ENCODE data around the gene CDCP2. TPM values are rescaled to one million over a fixed set of nuclear protein-coding genes. Genes with fewer than 3 reads are reported as not detected.

The CDCP2 gene
- total RNA-seq, 2 experiments from 2014 or later, result 0.18 TPM; not detected in 1

GRCh38 chr1:54151013-54151412 lies 1.8 kb downstream of the CDCP2 start:
- no peak for ATAC-seq
- H3K4me3 Mint-ChIP-seq, result no peak overlapping the region
- no peaks in the 10 kb centered on the region for H3K4me1 Mint-ChIP-seq (ENCODE audit: low read depth)
- H3K36me3 Mint-ChIP-seq (ENCODE audit: low read depth), result no peaks in the 10 kb centered on the region
- no peak overlapping the region for H3K27ac Mint-ChIP-seq
- TF ChIP-seq, protein P1, sequence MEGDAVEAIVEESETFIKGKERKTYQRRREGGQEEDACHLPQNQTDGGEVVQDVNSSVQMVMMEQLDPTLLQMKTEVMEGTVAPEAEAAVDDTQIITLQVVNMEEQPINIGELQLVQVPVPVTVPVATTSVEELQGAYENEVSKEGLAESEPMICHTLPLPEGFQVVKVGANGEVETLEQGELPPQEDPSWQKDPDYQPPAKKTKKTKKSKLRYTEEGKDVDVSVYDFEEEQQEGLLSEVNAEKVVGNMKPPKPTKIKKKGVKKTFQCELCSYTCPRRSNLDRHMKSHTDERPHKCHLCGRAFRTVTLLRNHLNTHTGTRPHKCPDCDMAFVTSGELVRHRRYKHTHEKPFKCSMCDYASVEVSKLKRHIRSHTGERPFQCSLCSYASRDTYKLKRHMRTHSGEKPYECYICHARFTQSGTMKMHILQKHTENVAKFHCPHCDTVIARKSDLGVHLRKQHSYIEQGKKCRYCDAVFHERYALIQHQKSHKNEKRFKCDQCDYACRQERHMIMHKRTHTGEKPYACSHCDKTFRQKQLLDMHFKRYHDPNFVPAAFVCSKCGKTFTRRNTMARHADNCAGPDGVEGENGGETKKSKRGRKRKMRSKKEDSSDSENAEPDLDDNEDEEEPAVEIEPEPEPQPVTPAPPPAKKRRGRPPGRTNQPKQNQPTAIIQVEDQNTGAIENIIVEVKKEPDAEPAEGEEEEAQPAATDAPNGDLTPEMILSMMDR (IDR thresholded peaks at IDR 0.05), result no peak
- POLR2A ChIA-PET, result no interaction called here
- no peak for DNase-seq
- CTCF ChIA-PET, result no interaction called here
- H3K27me3 Mint-ChIP-seq, result no peaks in the 10 kb centered on the region
- intact Hi-C loops (cut with micrococcal nuclease), result no loop called here
- H3K9me3 Mint-ChIP-seq, result no peaks in the 10 kb centered on the region

GRCh38 chr1:54149734-54150133 lies 3.1 kb downstream of the CDCP2 start:
- TF ChIP-seq, protein P1 (IDR thresholded peaks at IDR 0.05), result no peak
- Mint-ChIP-seq H3K9me3 (no peaks in the 10 kb centered on the region), H3K36me3 (ENCODE audit: low read depth) (no peaks in the 10 kb centered on the region), H3K4me3 (no peak overlapping the region), H3K27ac (no peak overlapping the region), H3K27me3 (no peaks in the 10 kb centered on the region), H3K4me1 (ENCODE audit: low read depth) (no peaks in the 10 kb centered on the region)
- intact Hi-C loops (cut with micrococcal nuclease), result no loop called here
- ChIA-PET CTCF (no interaction called here), POLR2A (interaction anchor here (0.6 kb wide), 1 partner anchor 356 kb away, joined by 3 read pairs; no protein-coding TSS in a partner anchor)
- ATAC-seq, result no peak
- DNase-seq, result no peak

GRCh38 chr1:54144366-54144765 lies 8.4 kb downstream of the CDCP2 start:
- H3K36me3 Mint-ChIP-seq (ENCODE audit: low read depth), result no peaks in the 10 kb centered on the region
- intact Hi-C loops (cut with micrococcal nuclease), result no loop called here
- ChIA-PET CTCF (no interaction called here), POLR2A (no interaction called here)
- H3K4me3 Mint-ChIP-seq, result no peak overlapping the region
- DNase-seq (no peak), ATAC-seq (no peak)
- H3K27ac Mint-ChIP-seq, result no peak overlapping the region
- TF ChIP-seq, protein P1 (IDR thresholded peaks at IDR 0.05), result no peak
- no peaks in the 10 kb centered on the region for H3K9me3 Mint-ChIP-seq
- no peaks in the 10 kb centered on the region for H3K27me3 Mint-ChIP-seq
- H3K4me1 Mint-ChIP-seq (ENCODE audit: low read depth), result no peaks in the 10 kb centered on the region

DNA sequence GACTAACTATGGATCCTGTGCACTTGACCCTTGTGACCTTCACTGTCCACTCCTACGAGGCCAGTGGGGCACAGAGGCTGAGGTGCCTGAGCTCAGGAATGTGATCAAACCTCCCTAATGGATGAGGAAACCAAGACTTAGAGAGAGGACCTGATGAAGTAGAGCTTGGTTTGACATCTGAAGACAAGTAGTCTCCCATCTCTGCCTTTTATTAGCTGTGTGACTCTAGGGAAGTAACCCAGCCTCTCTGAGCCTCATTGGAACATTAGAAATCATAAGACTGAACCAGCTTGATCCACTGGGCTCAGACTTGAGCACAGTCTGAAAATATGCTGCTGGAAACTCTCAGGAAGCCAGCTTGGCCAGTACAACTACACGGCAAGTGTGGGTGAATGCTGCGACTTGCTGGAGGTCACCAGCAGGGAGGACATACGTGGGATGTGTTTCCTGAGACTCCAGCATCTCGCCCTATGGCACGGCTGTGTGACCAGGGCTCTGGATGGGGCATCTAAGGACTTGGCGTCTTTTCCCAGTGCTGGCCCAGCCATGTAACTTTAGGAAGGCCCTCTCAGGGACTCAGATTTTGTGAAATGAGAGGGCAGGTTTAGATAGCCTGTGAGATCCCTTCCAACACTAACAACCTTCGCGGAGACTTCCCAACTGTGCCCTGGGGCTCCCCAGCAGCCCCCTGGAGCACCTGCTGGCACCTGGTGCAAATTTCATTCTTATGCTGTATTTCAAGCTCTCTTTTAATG lies 10.5 kb downstream of the CDCP2 start:
- H3K4me1 Mint-ChIP-seq (ENCODE audit: low read depth), result no peaks in the 10 kb centered on the region
- no peaks in the 10 kb centered on the region for H3K36me3 Mint-ChIP-seq (ENCODE audit: low read depth)
- no peaks in the 10 kb centered on the region for H3K9me3 Mint-ChIP-seq
- H3K27ac Mint-ChIP-seq, result no peak overlapping the region
- DNase-seq (no peak), ATAC-seq (no peak)
- TF ChIP-seq, protein P1 (IDR thresholded peaks at IDR 0.05), result no peak
- H3K27me3 Mint-ChIP-seq, result no peaks in the 10 kb centered on the region
- ChIA-PET CTCF (interaction anchor here (1.0 kb wide), 1 partner anchor 60 kb away, joined by 4 read pairs; no protein-coding TSS in a partner anchor), POLR2A (no interaction called here)
- intact Hi-C loops (cut with micrococcal nuclease), result no loop called here
- no peak overlapping the region for H3K4me3 Mint-ChIP-seq

DNA sequence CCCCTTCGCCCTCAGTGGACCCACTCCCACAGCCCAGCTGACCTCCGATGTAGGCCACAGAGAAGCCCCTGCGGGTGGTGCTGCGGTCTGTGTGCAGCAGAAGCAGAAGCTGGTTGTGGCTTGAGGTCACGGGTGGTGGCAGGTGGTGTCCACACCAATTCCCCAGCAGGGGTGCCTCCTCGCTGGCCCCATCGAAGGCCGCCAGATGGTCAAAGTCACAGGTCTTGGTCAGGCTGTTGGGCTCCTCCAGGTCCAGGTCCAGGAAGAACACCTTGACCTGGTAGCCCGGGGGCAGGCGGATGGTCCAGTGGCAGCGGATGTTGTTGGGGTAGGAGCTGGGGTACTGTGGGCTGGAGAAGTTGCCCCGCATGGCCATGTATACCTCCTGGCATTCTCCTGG lies 13.1 kb downstream of the CDCP2 start:
- no peak for ATAC-seq
- no peaks in the 10 kb centered on the region for H3K4me1 Mint-ChIP-seq (ENCODE audit: low read depth)
- H3K27ac Mint-ChIP-seq, result no peak overlapping the region
- POLR2A ChIA-PET, result interaction anchor here (0.8 kb wide), 1 partner anchor 11 kb away, joined by 4 read pairs; no protein-coding TSS in a partner anchor
- DNase-seq, result no peak
- H3K4me3 Mint-ChIP-seq, result no peak overlapping the region
- TF ChIP-seq, protein P1 (IDR thresholded peaks at IDR 0.05), result no peak
- CTCF ChIA-PET, result no interaction called here
- H3K36me3 Mint-ChIP-seq (ENCODE audit: low read depth), result no peaks in the 10 kb centered on the region
- H3K9me3 Mint-ChIP-seq, result no peaks in the 10 kb centered on the region
- no peaks in the 10 kb centered on the region for H3K27me3 Mint-ChIP-seq
- intact Hi-C loops (cut with micrococcal nuclease), result no loop called here

Data from activated CD8-positive, alpha-beta T cell treated with anti-CD3 and anti-CD28 coated beads for 36 hours (primary cell).